KMS-11 (cell line): ENCODE data around the gene PAPOLB.

Experiments used
- H2AFZ ChIP-seq: fragments of 200-600 bp; sonication (generic); 2 replicates; pipeline ENCODE4 v1.6.1; 2016; ENCODE audit warnings: antibody characterized with exemption, mixed run types, low read depth
- H3K27ac ChIP-seq: fragments of 200-600 bp; sonication (generic); 2 replicates; pipeline ENCODE4 v1.6.1; 2016; ENCODE audit warnings: mild to moderate bottlenecking, mixed run types
- H3K27me3 ChIP-seq: fragments of 200-600 bp; sonication (generic); 2 replicates; pipeline ENCODE4 v1.6.1; 2017; ENCODE audit warnings: mild to moderate bottlenecking, low read depth, mixed run types, moderate library complexity; ENCODE audit not compliant: insufficient read depth
- H3K36me3 ChIP-seq: fragments of 200-600 bp; sonication (generic); 2 replicates; pipeline ENCODE4 v1.6.1; 2017; ENCODE audit warnings: mild to moderate bottlenecking, mixed run types; ENCODE audit not compliant: insufficient read depth
- H3K4me1 ChIP-seq: fragments of 200-600 bp; sonication (generic); 2 replicates; pipeline ENCODE4 v1.6.1; 2016; ENCODE audit warnings: mild to moderate bottlenecking, low read depth, mixed run types; ENCODE audit not compliant: poor library complexity, severe bottlenecking
- H3K4me2 ChIP-seq: fragments of 200-600 bp; sonication (generic); 2 replicates; pipeline ENCODE4 v1.7.0; 2016; ENCODE audit warnings: mild to moderate bottlenecking, mixed run types
- H3K4me3 ChIP-seq: fragments of 200-600 bp; sonication (generic); IDR thresholded peaks from 2 replicates; pipeline ENCODE4 v1.6.1; 2017; ENCODE audit warnings: low read depth, low read length, mixed read lengths; ENCODE audit not compliant: insufficient read depth
- H3K79me2 ChIP-seq: fragments of 200-600 bp; sonication (generic); 2 replicates; pipeline ENCODE4 v1.6.1; 2016; ENCODE audit warnings: low read depth, mixed run types; ENCODE audit not compliant: insufficient read depth
- H3K9ac ChIP-seq: fragments of 200-600 bp; sonication (generic); 2 replicates; pipeline ENCODE4 v1.6.1; 2016; ENCODE audit warnings: mild to moderate bottlenecking, mixed run types
- H4K20me1 ChIP-seq: fragments of 200-600 bp; sonication (generic); 2 replicates; pipeline ENCODE4 v1.6.1; 2016; ENCODE audit warnings: mild to moderate bottlenecking, mixed run types; ENCODE audit not compliant: insufficient read depth
- TF ChIP-seq, protein P1 (sequence below): fragments of 200-600 bp; sonication (generic); conservative IDR thresholded peaks from 2 replicates; pipeline ENCODE4 v1.6.1; 2017; ENCODE audit warnings: low read depth, mild to moderate bottlenecking, antibody characterized with exemption, low read length, moderate library complexity, mixed read lengths

PAPOLB gene

GRCh38 chr7:4850262-4850795 lies 11.5 kb downstream of the PAPOLB start:
- Histone ChIP-seq H3K79me2 (no peaks in the 10 kb centered on the region), H3K4me3 (no peak overlapping the region), H3K4me2 (no peak overlapping the region), H3K36me3 (no peaks in the 10 kb centered on the region; the same call in 1 of the 2 replicates), H4K20me1 (no peaks in the 10 kb centered on the region), H3K9ac (no peak overlapping the region), H3K27me3 (no peaks in the 10 kb centered on the region), H3K4me1 (no peaks in the 10 kb centered on the region), H3K27ac (no peak overlapping the region), H2AFZ (no peak overlapping the region)
- TF ChIP-seq, protein P1, sequence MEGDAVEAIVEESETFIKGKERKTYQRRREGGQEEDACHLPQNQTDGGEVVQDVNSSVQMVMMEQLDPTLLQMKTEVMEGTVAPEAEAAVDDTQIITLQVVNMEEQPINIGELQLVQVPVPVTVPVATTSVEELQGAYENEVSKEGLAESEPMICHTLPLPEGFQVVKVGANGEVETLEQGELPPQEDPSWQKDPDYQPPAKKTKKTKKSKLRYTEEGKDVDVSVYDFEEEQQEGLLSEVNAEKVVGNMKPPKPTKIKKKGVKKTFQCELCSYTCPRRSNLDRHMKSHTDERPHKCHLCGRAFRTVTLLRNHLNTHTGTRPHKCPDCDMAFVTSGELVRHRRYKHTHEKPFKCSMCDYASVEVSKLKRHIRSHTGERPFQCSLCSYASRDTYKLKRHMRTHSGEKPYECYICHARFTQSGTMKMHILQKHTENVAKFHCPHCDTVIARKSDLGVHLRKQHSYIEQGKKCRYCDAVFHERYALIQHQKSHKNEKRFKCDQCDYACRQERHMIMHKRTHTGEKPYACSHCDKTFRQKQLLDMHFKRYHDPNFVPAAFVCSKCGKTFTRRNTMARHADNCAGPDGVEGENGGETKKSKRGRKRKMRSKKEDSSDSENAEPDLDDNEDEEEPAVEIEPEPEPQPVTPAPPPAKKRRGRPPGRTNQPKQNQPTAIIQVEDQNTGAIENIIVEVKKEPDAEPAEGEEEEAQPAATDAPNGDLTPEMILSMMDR, result no peak

DNA sequence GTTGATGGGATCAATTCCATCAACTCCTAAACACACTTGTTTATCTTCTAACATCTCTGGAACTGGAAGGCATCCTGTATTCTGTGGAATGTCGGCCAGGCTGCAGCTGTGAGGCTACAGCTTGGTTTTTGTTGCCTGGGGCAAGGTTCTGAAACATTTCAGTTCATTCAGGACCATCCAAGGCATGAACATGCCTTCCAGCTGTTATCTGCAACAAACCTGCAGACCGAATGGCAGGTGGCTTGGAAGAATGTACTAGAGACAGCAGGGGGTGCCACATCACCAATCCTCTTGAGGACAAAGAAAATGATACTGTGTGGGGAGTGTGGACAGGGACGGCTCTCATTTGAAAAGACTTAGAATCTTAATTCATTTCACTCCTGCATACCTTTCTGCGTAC lies 12.4 kb downstream of the PAPOLB start:
- H3K4me2 ChIP-seq, result no peak overlapping the region
- no peaks in the 10 kb centered on the region for H3K4me1 ChIP-seq
- H3K36me3 ChIP-seq, result no peaks in the 10 kb centered on the region
- no peaks in the 10 kb centered on the region for H3K27me3 ChIP-seq
- no peak overlapping the region for H3K27ac ChIP-seq
- H3K79me2 ChIP-seq, result no peaks in the 10 kb centered on the region
- H4K20me1 ChIP-seq, result no peaks in the 10 kb centered on the region
- H3K4me3 ChIP-seq, result no peak overlapping the region
- TF ChIP-seq, protein P1, result no peak
- no peak overlapping the region for H3K9ac ChIP-seq
- H2AFZ ChIP-seq, result no peak overlapping the region

- Histone ChIP-seq H3K27me3 (no peaks in the 10 kb centered on the region), H4K20me1 (no peaks in the 10 kb centered on the region), H3K4me2 (no peak overlapping the region), H2AFZ (no peak overlapping the region), H3K9ac (no peak overlapping the region), H3K4me1 (no peaks in the 10 kb centered on the region), H3K4me3 (no peak overlapping the region), H3K79me2 (no peaks in the 10 kb centered on the region), H3K36me3 (no peaks in the 10 kb centered on the region), H3K27ac (no peak overlapping the region)
- TF ChIP-seq, protein P1, result no peak
Measured at GRCh38 chr7:4845740-4846142, 16.1 kb downstream of the PAPOLB start.

DNA sequence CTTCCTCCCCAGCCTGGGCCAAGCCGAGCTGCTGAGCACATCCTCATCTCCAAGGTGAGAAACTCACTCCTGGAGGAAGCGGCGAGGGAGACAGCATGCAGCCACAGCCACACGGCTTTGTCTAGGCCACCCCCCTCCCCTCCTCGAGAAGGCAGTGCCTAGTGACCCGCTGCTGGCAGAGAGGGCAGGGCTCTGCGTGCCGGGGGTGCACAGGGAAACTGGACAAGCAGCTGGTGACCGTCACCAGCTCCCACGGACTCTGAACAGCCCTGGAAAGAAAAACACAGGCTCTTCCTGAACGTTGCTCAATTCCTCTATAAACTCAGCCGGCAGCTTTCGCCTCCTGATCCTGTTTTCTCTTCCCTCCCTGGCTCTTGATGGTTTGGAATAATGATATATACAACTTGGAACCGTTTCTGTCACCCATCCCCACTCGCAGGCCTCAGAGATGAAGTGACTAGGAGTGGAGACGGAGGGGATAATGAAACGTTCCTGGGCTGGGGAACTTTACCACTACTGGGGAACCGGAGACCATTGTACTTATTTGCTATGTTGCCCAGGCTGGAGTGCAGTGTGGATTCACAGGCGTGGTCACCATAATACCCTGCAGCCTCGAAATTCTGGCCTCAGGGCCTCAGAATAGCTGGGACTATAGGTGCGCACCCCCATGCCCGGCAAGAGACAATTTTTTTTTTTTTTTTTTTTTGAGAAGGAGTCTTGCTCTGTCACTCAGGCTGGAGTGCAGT lies 19.3 kb downstream of the PAPOLB start:
- Histone ChIP-seq H3K4me3 (no peak overlapping the region), H2AFZ (no peak overlapping the region), H3K36me3 (no peaks in the 10 kb centered on the region), H3K9ac (no peak overlapping the region), H3K4me1 (no peaks in the 10 kb centered on the region), H3K79me2 (no peaks in the 10 kb centered on the region), H3K27ac (no peak overlapping the region), H4K20me1 (no peaks in the 10 kb centered on the region), H3K27me3 (no peaks in the 10 kb centered on the region), H3K4me2 (no peak overlapping the region)
- TF ChIP-seq, protein P1, result no peak
